NT2/D1 (cell line): ENCODE results near the gene MYLK.

Experiments used
- DNase-seq: peaks from one replicate; pipeline ENCODE4 v3.0.0-alpha.2; 2011; ENCODE audit warnings: low read depth, low spot score
- H3K27me3 ChIP-seq: 2 replicates; pipeline ENCODE4 v1.6.0; 2011; ENCODE audit warnings: mild to moderate bottlenecking; ENCODE audit not compliant: insufficient read length, insufficient read depth
- H3K36me3 ChIP-seq: 2 replicates; pipeline ENCODE4 v1.6.1; 2011; ENCODE audit warnings: mild to moderate bottlenecking, low read length, mixed read lengths; ENCODE audit not compliant: insufficient read depth, insufficient read length
- H3K4me1 ChIP-seq: 2 replicates; pipeline ENCODE4 v1.5.1; 2011; ENCODE audit not compliant: insufficient read depth, insufficient read length
- H3K4me3 ChIP-seq: 2 replicates; pipeline ENCODE4 v1.5.1; 2011; ENCODE audit warnings: low read depth; ENCODE audit not compliant: insufficient read length
- H3K9ac ChIP-seq: 2 replicates; pipeline ENCODE4 v1.6.0; 2011; ENCODE audit warnings: low read depth; ENCODE audit not compliant: insufficient read length
- H3K9me3 ChIP-seq: 2 replicates; pipeline ENCODE4 v1.5.1; 2011; ENCODE audit warnings: mild to moderate bottlenecking, low read length; ENCODE audit not compliant: insufficient read depth
- SUZ12 ChIP-seq: IDR thresholded peaks from 2 replicates; pipeline ENCODE4 v1.6.1; 2011; ENCODE audit not compliant: insufficient read length, insufficient read depth; ENCODE audit errors: extremely low read depth
- YY1 ChIP-seq: IDR thresholded peaks from 2 replicates; pipeline ENCODE4 v1.6.1; 2011; ENCODE audit not compliant: insufficient read length, insufficient read depth
- ZNF274 ChIP-seq: IDR thresholded peaks from 2 replicates; pipeline ENCODE4 v1.6.1; 2011; ENCODE audit warnings: mild to moderate bottlenecking, low read depth, low read length

The MYLK gene

DNA sequence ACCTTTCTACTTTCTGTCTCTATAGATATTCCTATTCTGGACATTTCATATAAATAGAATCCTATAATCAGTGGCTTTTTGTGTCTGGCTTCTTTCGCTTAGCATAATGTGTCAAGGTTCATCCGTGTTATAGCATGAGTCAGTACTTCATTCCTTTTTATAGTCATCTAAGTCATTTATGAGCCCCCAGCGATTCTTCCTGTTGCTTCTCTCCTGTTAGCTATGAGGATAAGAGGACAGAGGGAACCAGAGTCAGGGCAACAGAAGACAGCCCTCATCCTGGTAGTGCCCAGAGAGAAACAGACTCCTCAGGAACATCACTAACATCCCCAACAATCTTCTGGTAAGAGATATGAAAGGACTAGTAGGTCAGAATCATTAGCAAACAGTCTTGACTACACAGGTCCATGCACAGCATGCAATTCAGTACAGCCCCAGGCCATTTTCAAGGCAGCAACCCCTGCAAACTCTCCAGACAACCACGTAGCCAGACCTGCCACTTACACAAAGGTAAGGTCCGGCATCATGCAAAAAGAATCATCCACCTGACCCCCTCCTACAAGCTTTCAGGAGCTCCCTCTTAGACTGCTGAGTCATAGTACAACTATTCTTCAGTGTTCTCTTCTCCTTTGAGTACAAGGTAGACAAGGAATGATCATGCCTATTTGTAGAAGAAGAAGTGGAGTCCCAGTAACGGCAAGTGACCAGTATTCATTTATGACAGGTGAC is 91.5 kb downstream of the MYLK start:
- no peaks in the 10 kb centered on the region for H3K27me3 ChIP-seq
- no peaks in the 10 kb centered on the region for H3K36me3 ChIP-seq
- H3K9me3 ChIP-seq = no peaks in the 10 kb centered on the region
- no peak for DNase-seq
- H3K9ac ChIP-seq = no peak overlapping the region
- no peak overlapping the region for H3K4me3 ChIP-seq
- no peak for TF ChIP-seq SUZ12
- TF ChIP-seq YY1 = no peak
- TF ChIP-seq ZNF274 = no peak
- peaks cover 11% of the 10 kb centered on the region for H3K4me1 ChIP-seq

DNA sequence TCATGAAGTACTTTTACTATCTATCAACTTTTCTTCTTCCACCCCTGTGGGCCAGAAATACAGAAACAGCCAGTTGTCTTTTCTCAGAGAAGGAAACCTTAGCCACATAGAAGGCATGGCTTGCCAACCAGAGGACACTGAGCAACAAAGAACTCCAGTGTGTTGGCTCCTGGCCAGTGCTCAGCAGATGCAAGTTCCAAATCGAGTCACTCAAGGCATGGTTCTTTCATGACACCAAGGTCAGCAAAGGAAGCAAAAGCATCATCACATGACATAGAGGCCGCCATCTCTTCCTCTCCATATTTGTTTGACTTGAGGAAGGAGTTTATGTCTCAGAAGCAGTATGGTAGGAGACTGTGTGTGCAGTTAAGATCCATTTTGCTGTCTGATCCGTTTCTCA is 92.2 kb downstream of the MYLK start:
- H3K9ac ChIP-seq = no peak overlapping the region
- H3K4me3 ChIP-seq = no peak overlapping the region
- TF ChIP-seq YY1 = no peak
- TF ChIP-seq SUZ12 = no peak
- no peak for TF ChIP-seq ZNF274
- H3K4me1 ChIP-seq = peaks cover 11% of the 10 kb centered on the region
- no peak for DNase-seq
- H3K9me3 ChIP-seq = no peaks in the 10 kb centered on the region
- H3K36me3 ChIP-seq = peaks cover 6% of the 10 kb centered on the region
- H3K27me3 ChIP-seq = no peaks in the 10 kb centered on the region

DNA sequence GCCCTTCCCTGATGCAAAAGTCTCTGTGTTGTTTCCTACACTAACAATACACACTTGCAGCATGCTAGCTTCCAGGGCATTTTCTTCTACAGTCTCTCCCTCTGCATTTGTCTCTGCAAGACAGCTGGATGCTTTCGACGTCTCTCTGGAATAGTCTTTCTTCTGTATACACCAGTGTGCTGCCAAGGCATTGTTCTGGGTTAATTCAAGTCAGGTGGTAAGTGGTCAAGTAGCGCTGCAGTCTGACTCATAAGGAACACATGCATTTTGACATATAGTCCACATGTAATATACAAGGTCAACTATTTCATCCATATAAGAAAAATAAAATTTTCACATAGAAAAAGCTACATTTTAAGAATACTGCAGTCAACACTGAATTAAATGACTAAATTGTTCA is 92.7 kb downstream of the MYLK start:
- Histone ChIP-seq H3K27me3 (no peaks in the 10 kb centered on the region), H3K9ac (no peak overlapping the region), H3K36me3 (peaks cover 6% of the 10 kb centered on the region), H3K9me3 (no peaks in the 10 kb centered on the region), H3K4me1 (peaks cover 11% of the 10 kb centered on the region), H3K4me3 (no peak overlapping the region)
- DNase-seq = no peak
- TF ChIP-seq YY1 = no peak
- TF ChIP-seq ZNF274 = no peak
- TF ChIP-seq SUZ12 = no peak

DNA sequence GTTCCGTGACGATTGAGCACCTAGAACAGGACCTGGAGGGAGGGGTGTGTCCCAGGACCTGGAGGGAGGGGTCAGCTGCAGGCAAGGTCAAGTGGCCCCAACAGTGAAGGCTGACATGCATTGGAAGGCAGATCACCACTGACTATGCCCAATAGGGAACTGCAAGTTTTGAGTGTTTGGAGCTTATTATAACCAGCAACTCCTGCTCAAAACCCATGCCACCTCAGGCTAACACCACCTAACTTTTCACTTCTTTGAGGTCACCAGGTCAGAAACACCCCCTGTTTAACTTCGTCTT is 93.1 kb downstream of the MYLK start:
- no peak for TF ChIP-seq SUZ12
- no peak for TF ChIP-seq ZNF274
- TF ChIP-seq YY1 = no peak
- no peak overlapping the region for H3K9ac ChIP-seq
- H3K27me3 ChIP-seq = no peaks in the 10 kb centered on the region
- no peak for DNase-seq
- H3K4me3 ChIP-seq = no peak overlapping the region
- H3K9me3 ChIP-seq = no peaks in the 10 kb centered on the region
- H3K4me1 ChIP-seq = peaks cover 11% of the 10 kb centered on the region
- peaks cover 6% of the 10 kb centered on the region for H3K36me3 ChIP-seq

DNA sequence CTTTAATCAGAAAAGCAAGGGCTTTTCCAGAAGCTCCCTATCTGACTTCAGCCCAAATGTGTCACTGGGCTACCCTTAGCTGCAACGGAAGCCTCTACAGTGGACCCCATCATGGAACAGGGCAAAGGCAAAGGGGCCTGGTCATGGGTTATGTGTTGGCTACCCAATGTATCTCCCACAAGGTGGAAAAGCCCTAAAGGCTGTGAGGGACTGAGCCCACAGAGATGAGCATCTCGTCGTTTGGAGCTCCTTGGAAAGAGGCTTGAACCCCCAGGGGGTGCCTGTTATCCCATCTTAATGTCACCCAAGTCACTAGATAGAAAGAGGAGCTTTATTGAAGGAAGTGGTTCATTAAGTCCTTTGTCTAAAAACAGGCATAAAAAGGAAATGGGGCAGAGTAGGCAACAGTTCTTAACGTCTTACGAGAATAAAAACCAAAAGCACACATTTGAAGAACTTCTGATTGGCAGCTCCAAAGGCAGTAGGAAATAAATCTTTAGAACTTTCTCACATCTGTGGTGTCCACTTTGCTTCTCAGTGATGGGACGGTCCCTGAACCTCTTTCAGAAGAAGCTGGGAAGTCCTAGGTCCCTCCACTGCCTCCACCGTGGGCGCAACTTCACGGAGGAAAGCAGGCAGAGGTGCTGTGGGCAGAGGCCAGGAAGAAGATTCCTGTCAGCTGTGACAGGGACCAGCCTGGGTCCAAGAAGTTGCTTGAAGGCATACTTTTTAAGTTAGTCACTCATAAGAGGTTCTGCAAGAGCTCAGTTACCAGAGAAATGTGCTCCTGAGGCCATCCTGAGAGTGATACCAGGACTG is 93.7 kb downstream of the MYLK start:
- no peak overlapping the region for H3K4me3 ChIP-seq
- peaks cover 6% of the 10 kb centered on the region for H3K36me3 ChIP-seq
- H3K4me1 ChIP-seq = peaks cover 11% of the 10 kb centered on the region
- TF ChIP-seq YY1 = no peak
- DNase-seq = no peak
- H3K9me3 ChIP-seq = no peaks in the 10 kb centered on the region
- no peak overlapping the region for H3K9ac ChIP-seq
- H3K27me3 ChIP-seq = no peaks in the 10 kb centered on the region

DNA sequence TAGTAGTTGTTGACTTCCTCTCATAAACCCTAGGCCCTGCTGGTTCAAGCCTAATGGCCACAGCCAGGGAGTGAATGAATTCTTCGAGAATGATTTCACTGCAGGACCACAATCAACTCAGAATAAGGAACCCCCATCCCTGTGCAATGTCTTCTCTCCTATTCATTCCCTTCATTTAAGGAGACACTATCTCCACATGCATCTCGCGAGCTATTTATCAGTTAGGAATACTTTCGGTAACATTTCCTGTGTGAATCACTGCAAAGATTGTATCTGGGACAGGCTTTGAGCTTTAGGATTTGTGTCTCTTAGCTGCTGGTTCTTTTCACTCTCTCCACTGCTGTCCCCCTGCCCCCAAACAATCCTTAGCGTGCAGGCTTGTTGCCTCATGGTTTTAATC is 94.4 kb downstream of the MYLK start:
- Histone ChIP-seq H3K27me3 (no peaks in the 10 kb centered on the region), H3K4me3 (no peak overlapping the region), H3K4me1 (peaks cover 11% of the 10 kb centered on the region), H3K9ac (no peak overlapping the region), H3K36me3 (peaks cover 6% of the 10 kb centered on the region), H3K9me3 (no peaks in the 10 kb centered on the region)
- DNase-seq = no peak
- TF ChIP-seq ZNF274 = no peak
- TF ChIP-seq SUZ12 = no peak
- no peak for TF ChIP-seq YY1

DNA sequence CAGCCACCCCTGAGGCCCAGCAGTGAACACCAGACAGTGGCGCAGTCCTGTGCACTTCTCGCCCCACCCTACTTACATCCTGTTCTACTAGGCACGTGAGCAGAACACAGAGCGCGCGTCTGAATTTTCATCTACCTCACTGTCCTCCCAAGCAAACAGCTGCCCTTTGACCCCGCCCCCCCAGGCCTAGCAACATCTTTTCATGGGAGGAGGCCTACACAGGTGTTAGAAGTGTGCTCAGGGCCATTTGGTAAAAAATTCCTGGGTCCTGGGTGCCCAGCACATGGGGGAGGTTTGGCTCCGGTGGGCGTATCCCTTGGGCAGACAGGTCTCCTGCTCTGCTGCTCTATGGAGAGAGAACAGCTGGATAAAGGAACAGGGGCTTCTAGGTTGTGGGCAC is 95.0 kb downstream of the MYLK start:
- peaks cover 6% of the 10 kb centered on the region for H3K36me3 ChIP-seq
- H3K9ac ChIP-seq = no peak overlapping the region
- H3K9me3 ChIP-seq = no peaks in the 10 kb centered on the region
- no peak overlapping the region for H3K4me3 ChIP-seq
- H3K4me1 ChIP-seq = peaks cover 11% of the 10 kb centered on the region
- TF ChIP-seq ZNF274 (no peak), YY1 (no peak), SUZ12 (no peak)
- H3K27me3 ChIP-seq = no peaks in the 10 kb centered on the region
- no peak for DNase-seq
